Measurements from ENCODE around the gene VPS54. TPM values are rescaled to one million over a fixed set of nuclear protein-coding genes. Genes with fewer than 3 reads are reported as not detected.

Gene VPS54
- total and polyA plus RNA-seq, 4 donors = 4.5 to 25.1 (median 13.3) TPM

- peaks cover 0 to 5% (median 0%) of the 10 kb centered on the region in 4 donors for H3K4me1 ChIP-seq (ENCODE audit: control insufficient read depth in 4 of 4, insufficient read depth in 4 of 4, low read length in 3 of 4)
- H3K9ac ChIP-seq (ENCODE audit: low read depth in 1 of 2, low read length in 2 of 2) = no peak overlapping the region
- no peaks in the 10 kb centered on the region for H3K9me3 ChIP-seq (ENCODE audit: control insufficient read depth in 4 of 4, low read length in 3 of 4)
- H3K4me3 ChIP-seq (ENCODE audit: low read depth in 1 of 3, low read length in 3 of 3) = no peak overlapping the region
- TF ChIP-seq FOXA1 (IDR thresholded peaks at IDR 0.05) (no peak), HNF4A (conservative IDR thresholded peaks at IDR 0.05) (no peak), SP1 (IDR thresholded peaks at IDR 0.05) (no peak), YY1 (IDR thresholded peaks at IDR 0.05) (no peak), GABPA (IDR thresholded peaks at IDR 0.05 in 1 of 2, conservative IDR thresholded peaks at IDR 0.05 in 1 of 2) (no peak), TAF1 (conservative IDR thresholded peaks at IDR 0.05) (no peak), RXRA (IDR thresholded peaks at IDR 0.05) (no peak), FOXA2 (IDR thresholded peaks at IDR 0.05) (no peak), EGR1 (IDR thresholded peaks at IDR 0.05; ENCODE audit: low read depth in 2 of 2) (no peak), MAX (IDR thresholded peaks at IDR 0.05) (no peak)
- TF ChIP-seq, protein P1, sequence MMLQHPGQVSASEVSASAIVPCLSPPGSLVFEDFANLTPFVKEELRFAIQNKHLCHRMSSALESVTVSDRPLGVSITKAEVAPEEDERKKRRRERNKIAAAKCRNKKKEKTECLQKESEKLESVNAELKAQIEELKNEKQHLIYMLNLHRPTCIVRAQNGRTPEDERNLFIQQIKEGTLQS (IDR thresholded peaks at IDR 0.05) = no peak
- TF ChIP-seq, protein P2, sequence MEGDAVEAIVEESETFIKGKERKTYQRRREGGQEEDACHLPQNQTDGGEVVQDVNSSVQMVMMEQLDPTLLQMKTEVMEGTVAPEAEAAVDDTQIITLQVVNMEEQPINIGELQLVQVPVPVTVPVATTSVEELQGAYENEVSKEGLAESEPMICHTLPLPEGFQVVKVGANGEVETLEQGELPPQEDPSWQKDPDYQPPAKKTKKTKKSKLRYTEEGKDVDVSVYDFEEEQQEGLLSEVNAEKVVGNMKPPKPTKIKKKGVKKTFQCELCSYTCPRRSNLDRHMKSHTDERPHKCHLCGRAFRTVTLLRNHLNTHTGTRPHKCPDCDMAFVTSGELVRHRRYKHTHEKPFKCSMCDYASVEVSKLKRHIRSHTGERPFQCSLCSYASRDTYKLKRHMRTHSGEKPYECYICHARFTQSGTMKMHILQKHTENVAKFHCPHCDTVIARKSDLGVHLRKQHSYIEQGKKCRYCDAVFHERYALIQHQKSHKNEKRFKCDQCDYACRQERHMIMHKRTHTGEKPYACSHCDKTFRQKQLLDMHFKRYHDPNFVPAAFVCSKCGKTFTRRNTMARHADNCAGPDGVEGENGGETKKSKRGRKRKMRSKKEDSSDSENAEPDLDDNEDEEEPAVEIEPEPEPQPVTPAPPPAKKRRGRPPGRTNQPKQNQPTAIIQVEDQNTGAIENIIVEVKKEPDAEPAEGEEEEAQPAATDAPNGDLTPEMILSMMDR (IDR thresholded peaks at IDR 0.05; ENCODE audit: low read depth, low read length, missing input control) = no peak
- WGBS = 73% methylated on average over 2 of the region's 2 CpGs
- H3K36me3 ChIP-seq (ENCODE audit: control insufficient read depth in 4 of 4, insufficient read depth in 3 of 4, low read depth in 1 of 4, low read length in 3 of 4) = peaks cover 10 to 58% (median 47%) of the 10 kb centered on the region in 4 donors
- H3K27ac ChIP-seq (ENCODE audit: low read depth in 1 of 2, low read length in 2 of 2) = no peak overlapping the region
- no peaks in the 10 kb centered on the region for H3K27me3 ChIP-seq (ENCODE audit: control insufficient read depth in 4 of 4, insufficient read depth in 4 of 4, low read length in 3 of 4)
- DNase-seq (ENCODE audit: low spot score) = no peak
These were observed 126.1 kb downstream of the VPS54 start for GRCh38 chr2:63893163-63893562.

- H3K4me1 ChIP-seq (ENCODE audit: control insufficient read depth in 4 of 4, insufficient read depth in 4 of 4, low read length in 3 of 4) = peaks cover 0 to 5% (median under 1%) of the 10 kb centered on the region in 4 donors
- no peaks in the 10 kb centered on the region for H3K27me3 ChIP-seq (ENCODE audit: control insufficient read depth in 4 of 4, insufficient read depth in 4 of 4, low read length in 3 of 4)
- TF ChIP-seq NR2F2 (IDR thresholded peaks at IDR 0.05) (no peak), RAD21 (IDR thresholded peaks at IDR 0.05) (no peak), GABPA (IDR thresholded peaks at IDR 0.05 in 1 of 2, conservative IDR thresholded peaks at IDR 0.05 in 1 of 2) (no peak), JUND (IDR thresholded peaks at IDR 0.05) (no peak), MAX (IDR thresholded peaks at IDR 0.05) (no peak), YY1 (IDR thresholded peaks at IDR 0.05) (no peak), FOXA2 (IDR thresholded peaks at IDR 0.05) (no peak), RXRA (IDR thresholded peaks at IDR 0.05) (no peak), SP1 (IDR thresholded peaks at IDR 0.05) (no peak), HNF4G (IDR thresholded peaks at IDR 0.05) (no peak)
- TF ChIP-seq, protein P2 (IDR thresholded peaks at IDR 0.05; ENCODE audit: low read depth, low read length, missing input control) = no peak
- TF ChIP-seq, protein P1 (IDR thresholded peaks at IDR 0.05) = no peak
- TF ChIP-seq, protein P3, sequence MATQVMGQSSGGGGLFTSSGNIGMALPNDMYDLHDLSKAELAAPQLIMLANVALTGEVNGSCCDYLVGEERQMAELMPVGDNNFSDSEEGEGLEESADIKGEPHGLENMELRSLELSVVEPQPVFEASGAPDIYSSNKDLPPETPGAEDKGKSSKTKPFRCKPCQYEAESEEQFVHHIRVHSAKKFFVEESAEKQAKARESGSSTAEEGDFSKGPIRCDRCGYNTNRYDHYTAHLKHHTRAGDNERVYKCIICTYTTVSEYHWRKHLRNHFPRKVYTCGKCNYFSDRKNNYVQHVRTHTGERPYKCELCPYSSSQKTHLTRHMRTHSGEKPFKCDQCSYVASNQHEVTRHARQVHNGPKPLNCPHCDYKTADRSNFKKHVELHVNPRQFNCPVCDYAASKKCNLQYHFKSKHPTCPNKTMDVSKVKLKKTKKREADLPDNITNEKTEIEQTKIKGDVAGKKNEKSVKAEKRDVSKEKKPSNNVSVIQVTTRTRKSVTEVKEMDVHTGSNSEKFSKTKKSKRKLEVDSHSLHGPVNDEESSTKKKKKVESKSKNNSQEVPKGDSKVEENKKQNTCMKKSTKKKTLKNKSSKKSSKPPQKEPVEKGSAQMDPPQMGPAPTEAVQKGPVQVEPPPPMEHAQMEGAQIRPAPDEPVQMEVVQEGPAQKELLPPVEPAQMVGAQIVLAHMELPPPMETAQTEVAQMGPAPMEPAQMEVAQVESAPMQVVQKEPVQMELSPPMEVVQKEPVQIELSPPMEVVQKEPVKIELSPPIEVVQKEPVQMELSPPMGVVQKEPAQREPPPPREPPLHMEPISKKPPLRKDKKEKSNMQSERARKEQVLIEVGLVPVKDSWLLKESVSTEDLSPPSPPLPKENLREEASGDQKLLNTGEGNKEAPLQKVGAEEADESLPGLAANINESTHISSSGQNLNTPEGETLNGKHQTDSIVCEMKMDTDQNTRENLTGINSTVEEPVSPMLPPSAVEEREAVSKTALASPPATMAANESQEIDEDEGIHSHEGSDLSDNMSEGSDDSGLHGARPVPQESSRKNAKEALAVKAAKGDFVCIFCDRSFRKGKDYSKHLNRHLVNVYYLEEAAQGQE (IDR thresholded peaks at IDR 0.05) = no peak
- no peak overlapping the region for H3K27ac ChIP-seq (ENCODE audit: low read depth in 1 of 2, low read length in 2 of 2)
- H3K9ac ChIP-seq (ENCODE audit: low read depth in 1 of 2, low read length in 2 of 2) = no peak overlapping the region
- no peak overlapping the region for H3K4me3 ChIP-seq (ENCODE audit: low read depth in 1 of 3, low read length in 3 of 3)
- WGBS = 81% methylated on average over 1 of the region's 1 CpG
- H3K36me3 ChIP-seq (ENCODE audit: control insufficient read depth in 4 of 4, insufficient read depth in 3 of 4, low read depth in 1 of 4, low read length in 3 of 4) = peaks cover 18 to 66% (median 58%) of the 10 kb centered on the region in 4 donors
- DNase-seq (ENCODE audit: low spot score) = no peak
- no peaks in the 10 kb centered on the region for H3K9me3 ChIP-seq (ENCODE audit: control insufficient read depth in 4 of 4, low read length in 3 of 4)
These were observed 127.7 kb downstream of the VPS54 start for GRCh38 chr2:63891488-63892030.

Data from liver (tissue), 9 donors.